Keratinocyte (primary cell): ENCODE measurements around the gene SEMA4D. TPM values are rescaled to one million over a fixed set of nuclear protein-coding genes. Genes with fewer than 3 reads are reported as not detected.

Experiments
- DNase-seq: peaks from one replicate; pipeline ENCODE4 v3.0.0-alpha.2; 2011; ENCODE audit warnings: low read depth, missing footprints, low spot score
- FAIRE-seq: peaks from 2 replicates; lab custom pipeline; 2011; peaks lifted over from hg19 to GRCh38; lab: Jason Lieb, UNC
- H2AFZ ChIP-seq: 2 replicates; pipeline ENCODE4 v1.6.0; 2012; ENCODE audit warnings: low read length, control low read depth, inconsistent platforms; ENCODE audit not compliant: control insufficient read depth
- H3K27ac ChIP-seq: 2 replicates; pipeline ENCODE4 v1.5.1; 2011; ENCODE audit warnings: low read length; ENCODE audit not compliant: control insufficient read depth, insufficient read depth
- H3K27me3 ChIP-seq: 3 replicates; pipeline ENCODE4 v1.6.0; 2011; ENCODE audit warnings: low read length; ENCODE audit not compliant: control insufficient read depth, insufficient read depth; ENCODE audit errors: extremely low read depth
- H3K36me3 ChIP-seq, 2 experiments: 2 replicates in 1 of 2; 3 replicates in 1 of 2; pipeline ENCODE4 v1.5.1; 2011; ENCODE audit warnings: low read length in 2 of 2, mild to moderate bottlenecking in 1 of 2; ENCODE audit not compliant: control insufficient read depth in 2 of 2, insufficient read depth in 2 of 2; ENCODE audit errors: extremely low read depth in 1 of 2
- H3K4me1 ChIP-seq: 3 replicates; pipeline ENCODE4 v1.5.1; 2011; ENCODE audit warnings: low read length; ENCODE audit not compliant: control insufficient read depth, insufficient read depth; ENCODE audit errors: extremely low read depth
- H3K4me2 ChIP-seq: 3 replicates; pipeline ENCODE4 v1.6.0; 2011; ENCODE audit warnings: low read depth, low read length; ENCODE audit not compliant: control insufficient read depth, insufficient read depth; ENCODE audit errors: extremely low read depth
- H3K4me3 ChIP-seq, 3 experiments: fragments of 200-600 bp in 1 of 3; sonication (generic) in 1 of 3; 2 replicates in 2 of 3; 3 replicates in 1 of 3; pipeline ENCODE4 v1.5.1; 2011 to 2016; ENCODE audit warnings: low read length in 3 of 3, mild to moderate bottlenecking in 3 of 3, control low read depth in 2 of 3, inconsistent platforms in 1 of 3, low read depth in 1 of 3, mixed read lengths in 1 of 3, mixed run types in 1 of 3, moderate library complexity in 1 of 3; ENCODE audit not compliant: control insufficient read depth in 2 of 3, insufficient read depth in 2 of 3; ENCODE audit errors: extremely low read depth in 1 of 3
- H3K79me2 ChIP-seq: 2 replicates; pipeline ENCODE4 v1.6.0; 2012; ENCODE audit warnings: low read length; ENCODE audit not compliant: control insufficient read depth, insufficient read depth
- H3K9ac ChIP-seq: 3 replicates; pipeline ENCODE4 v1.6.0; 2011; ENCODE audit warnings: low read length; ENCODE audit not compliant: control insufficient read depth, insufficient read depth; ENCODE audit errors: extremely low read depth
- H3K9me1 ChIP-seq: 3 replicates; pipeline ENCODE4 v1.6.0; 2011; ENCODE audit warnings: low read length; ENCODE audit not compliant: control insufficient read depth, insufficient read depth; ENCODE audit errors: extremely low read depth
- H3K9me3 ChIP-seq: 2 replicates; pipeline ENCODE4 v1.5.1; 2012; ENCODE audit warnings: low read depth, low read length; ENCODE audit not compliant: control insufficient read depth
- H4K20me1 ChIP-seq: 3 replicates; pipeline ENCODE4 v1.6.0; 2011; ENCODE audit warnings: low read length; ENCODE audit not compliant: control insufficient read depth, insufficient read depth; ENCODE audit errors: extremely low read depth
- EZH2 ChIP-seq: IDR thresholded peaks from one replicate; pipeline ENCODE4 v1.6.1; 2012; ENCODE audit warnings: inconsistent platforms, mild to moderate bottlenecking, low read length, moderate library complexity
- dilution Hi-C: fragments of 300-500 bp; cut with MboI; formaldehyde crosslinking; loops from one replicate; pipeline ENCODE4 v1.7.0; 2020; ENCODE audit warnings: low sequenced_read_pairs; ENCODE audit not compliant: extremely low pct_ligation_motif_present
- polyA plus RNA-seq, 5 experiments: library from polyadenylated mRNA; depleted of rRNA in 3 of 5; stranded (reverse) in 3 of 5; stranded (forward) in 1 of 5; unstranded in 1 of 5; fragments of >200 nt; gene quantifications; 1 replicate in 1 of 5; 2 replicates in 3 of 5; 3 replicates in 1 of 5; pipeline versions ENCODE4 v1.2.1 to v1.2.3, GENCODE V29; 2011 to 2012; ENCODE audit warnings: missing spikeins in 2 of 5, low read depth in 1 of 5, low replicate concordance in 1 of 5
- TF ChIP-seq, protein P1 (sequence below), 3 experiments: IDR thresholded peaks in 1 of 3; conservative IDR thresholded peaks in 1 of 3; optimal IDR thresholded peaks in 1 of 3; 2 replicates in 2 of 3; 3 replicates in 1 of 3; pipeline versions ENCODE3 to v1.5.1; 2011; ENCODE audit warnings: low read length in 3 of 3, mild to moderate bottlenecking in 3 of 3, moderate library complexity in 2 of 3, control low read depth in 1 of 3, inconsistent platforms in 1 of 3; ENCODE audit not compliant: insufficient read depth in 2 of 3; ENCODE audit errors: extremely low read depth in 1 of 3

Gene SEMA4D
- polyA plus RNA-seq, 1 donor (not counting 4 experiments of a cell fraction or from before 2014, with no cell fraction given), result 0.43 TPM

DNA sequence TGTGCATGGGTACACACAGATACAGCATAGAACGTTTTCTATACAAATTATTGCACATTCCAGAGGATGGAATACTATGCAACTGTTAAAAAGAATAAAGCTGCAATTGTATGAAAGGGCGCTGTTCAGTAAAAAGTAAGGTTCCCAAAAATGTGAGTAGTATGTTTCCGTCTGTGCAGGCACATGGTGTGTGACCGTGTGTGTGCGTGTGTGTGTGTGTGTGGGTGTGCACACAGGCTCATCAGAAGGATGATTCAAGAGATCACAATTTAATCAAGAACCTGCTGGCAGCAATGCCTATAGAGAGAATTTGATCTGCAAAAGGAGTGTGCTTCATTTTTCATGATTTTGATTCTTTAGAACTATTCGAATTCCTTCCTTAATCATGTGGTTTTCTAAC is 76.3 kb downstream of the SEMA4D start:
- Histone ChIP-seq H3K27ac (no peak overlapping the region), H4K20me1 (no peaks in the 10 kb centered on the region), H2AFZ (no peak overlapping the region), H3K9me3 (no peaks in the 10 kb centered on the region), H3K27me3 (no peaks in the 10 kb centered on the region), H3K36me3 (no peaks in the 10 kb centered on the region), H3K79me2 (no peaks in the 10 kb centered on the region), H3K4me3 (no peak overlapping the region), H3K9me1 (no peaks in the 10 kb centered on the region), H3K4me2 (no peak overlapping the region), H3K9ac (no peak overlapping the region), H3K4me1 (no peaks in the 10 kb centered on the region)
- dilution Hi-C loops, result no loop called here
- no peak for FAIRE-seq
- DNase-seq, result no peak
- TF ChIP-seq, protein P1, sequence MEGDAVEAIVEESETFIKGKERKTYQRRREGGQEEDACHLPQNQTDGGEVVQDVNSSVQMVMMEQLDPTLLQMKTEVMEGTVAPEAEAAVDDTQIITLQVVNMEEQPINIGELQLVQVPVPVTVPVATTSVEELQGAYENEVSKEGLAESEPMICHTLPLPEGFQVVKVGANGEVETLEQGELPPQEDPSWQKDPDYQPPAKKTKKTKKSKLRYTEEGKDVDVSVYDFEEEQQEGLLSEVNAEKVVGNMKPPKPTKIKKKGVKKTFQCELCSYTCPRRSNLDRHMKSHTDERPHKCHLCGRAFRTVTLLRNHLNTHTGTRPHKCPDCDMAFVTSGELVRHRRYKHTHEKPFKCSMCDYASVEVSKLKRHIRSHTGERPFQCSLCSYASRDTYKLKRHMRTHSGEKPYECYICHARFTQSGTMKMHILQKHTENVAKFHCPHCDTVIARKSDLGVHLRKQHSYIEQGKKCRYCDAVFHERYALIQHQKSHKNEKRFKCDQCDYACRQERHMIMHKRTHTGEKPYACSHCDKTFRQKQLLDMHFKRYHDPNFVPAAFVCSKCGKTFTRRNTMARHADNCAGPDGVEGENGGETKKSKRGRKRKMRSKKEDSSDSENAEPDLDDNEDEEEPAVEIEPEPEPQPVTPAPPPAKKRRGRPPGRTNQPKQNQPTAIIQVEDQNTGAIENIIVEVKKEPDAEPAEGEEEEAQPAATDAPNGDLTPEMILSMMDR (optimal IDR thresholded peaks at IDR 0.05 in 1 of 3, IDR thresholded peaks at IDR 0.05 in 1 of 3, conservative IDR thresholded peaks at IDR 0.05 in 1 of 3; ENCODE audit: extremely low read depth in 1 of 3, insufficient read depth in 2 of 3, low read length in 3 of 3), result no peak
- no peak for TF ChIP-seq EZH2

DNA sequence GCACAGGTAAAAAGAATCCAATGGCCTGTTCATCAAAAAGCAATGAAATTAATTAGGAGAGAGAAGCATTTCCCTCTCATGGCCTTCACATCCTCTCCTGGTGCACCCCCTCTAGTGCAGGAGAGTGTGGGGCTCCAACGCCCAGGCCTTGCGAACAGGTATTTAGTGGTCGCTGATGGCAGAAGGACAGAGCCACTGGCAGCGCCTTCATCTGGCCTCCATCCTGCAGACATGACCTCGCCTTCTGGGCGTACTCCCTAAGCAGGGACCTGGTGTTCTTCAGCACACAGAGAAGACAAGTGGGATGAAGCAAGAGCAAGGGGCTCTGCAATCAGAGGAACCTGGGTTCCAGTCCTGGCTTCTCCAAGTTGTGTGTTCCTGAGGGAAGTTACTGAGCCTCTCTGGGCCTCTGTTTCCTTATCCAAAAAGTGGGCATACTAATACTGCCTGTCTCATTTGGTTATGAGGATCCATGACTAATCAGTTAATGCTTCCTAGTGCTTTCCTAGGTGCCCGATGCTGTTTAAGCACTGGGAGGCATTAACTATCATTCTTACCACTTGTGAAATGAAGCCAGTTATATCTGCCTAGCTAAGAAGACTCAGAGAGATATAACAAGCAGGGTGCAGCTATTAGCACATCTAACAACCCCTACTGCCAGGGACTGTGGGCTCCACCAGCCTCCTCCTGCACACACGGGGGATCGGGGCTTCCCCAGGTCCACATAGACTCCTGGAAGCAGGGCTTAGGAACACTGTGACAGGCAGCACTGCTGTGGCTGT is 77.3 kb downstream of the SEMA4D start:
- TF ChIP-seq EZH2, result no peak
- TF ChIP-seq, protein P1 (optimal IDR thresholded peaks at IDR 0.05 in 1 of 3, IDR thresholded peaks at IDR 0.05 in 1 of 3, conservative IDR thresholded peaks at IDR 0.05 in 1 of 3; ENCODE audit: extremely low read depth in 1 of 3, insufficient read depth in 2 of 3, low read length in 3 of 3), result no peak
- Histone ChIP-seq H3K9ac (no peak overlapping the region), H3K4me2 (no peak overlapping the region), H3K79me2 (no peaks in the 10 kb centered on the region), H3K9me3 (no peaks in the 10 kb centered on the region), H3K27ac (no peak overlapping the region), H3K4me3 (no peak overlapping the region), H3K9me1 (no peaks in the 10 kb centered on the region), H4K20me1 (no peaks in the 10 kb centered on the region), H3K36me3 (no peaks in the 10 kb centered on the region), H2AFZ (no peak overlapping the region), H3K4me1 (no peaks in the 10 kb centered on the region), H3K27me3 (no peaks in the 10 kb centered on the region)
- no peak for DNase-seq
- FAIRE-seq, result no peak
- dilution Hi-C loops, result no loop called here
